HG02943 (cell line): ENCODE data around the gene SLC39A13.

Source experiments
- ATAC-seq: cut with Tn5 transposase; IDR thresholded peaks from one replicate; pipeline ENCODE4 v1.9.1; 2021; ENCODE audit warnings: mild to moderate bottlenecking, low read depth, moderate library complexity; ENCODE audit not compliant: unreplicated experiment

Gene SLC39A13

DNA sequence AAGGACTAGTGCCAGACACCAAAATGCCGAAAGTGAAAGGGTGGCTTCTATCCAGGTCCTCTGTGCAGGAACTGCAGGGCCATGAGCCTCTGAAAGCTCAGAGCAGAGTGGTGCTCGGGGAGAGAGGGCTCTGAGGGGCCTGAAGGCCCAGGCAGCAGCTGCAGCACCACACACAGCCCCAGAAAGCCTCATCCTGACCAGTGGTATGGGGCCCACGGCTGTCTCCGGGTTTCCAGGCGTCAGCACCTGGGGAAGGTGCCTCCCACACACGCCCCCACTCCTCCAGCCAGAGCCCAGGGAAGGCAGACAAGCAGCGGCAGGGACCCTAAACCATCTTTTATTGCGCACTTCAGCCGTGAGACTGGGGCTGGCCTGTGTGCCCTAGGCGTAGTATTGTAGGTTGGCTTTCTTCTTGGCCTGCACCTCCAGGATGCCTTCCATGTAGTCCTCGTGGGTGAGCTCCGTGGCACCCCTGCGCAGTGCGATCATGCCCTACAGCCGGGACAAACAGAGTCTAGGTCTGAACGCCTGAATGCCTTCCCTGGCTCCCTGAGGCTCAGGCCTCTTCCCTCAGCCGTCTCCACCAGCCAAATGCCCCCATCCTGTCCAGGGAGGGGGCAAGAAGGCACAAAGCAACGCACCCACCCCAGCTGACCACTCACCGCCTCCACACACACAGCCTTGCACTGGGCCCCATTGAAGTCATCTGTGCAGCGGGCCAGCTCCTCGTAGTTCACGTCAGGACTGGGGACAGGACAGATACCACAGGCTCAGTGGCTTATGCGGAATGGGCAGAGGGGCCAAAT lies 10.3 kb downstream of the SLC39A13 start:
- no peak for ATAC-seq

DNA sequence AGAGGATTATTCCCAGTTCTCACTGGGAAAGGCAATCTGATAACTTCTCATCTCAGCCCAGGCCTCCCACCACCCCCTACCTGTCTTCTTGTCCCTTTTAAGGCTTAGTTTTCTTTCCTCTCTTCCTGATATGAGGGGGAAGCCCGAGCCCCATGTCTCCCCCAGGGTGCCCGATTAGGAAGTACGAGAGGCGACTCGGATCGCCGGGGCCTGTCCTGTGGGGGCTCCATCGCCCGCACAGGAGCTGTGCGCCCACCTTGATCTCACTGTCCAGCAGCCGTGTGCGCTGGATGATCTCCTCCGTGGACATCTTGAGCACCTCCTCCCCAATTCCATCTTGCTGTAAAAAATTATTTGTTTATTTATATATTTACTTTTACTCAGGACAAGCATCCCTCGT lies 17.2 kb downstream of the SLC39A13 start:
- no peak for ATAC-seq

GRCh38 chr11:47426062-47426956 lies 17.9 kb downstream of the SLC39A13 start, which contains the start of gene PSMC3:
Gene PSMC3, minus strand, starts transcription at chr11:47426439. Its CDS starts 160 bp downstream, at chr11:47426279.
- peak; percentile 91 for ATAC-seq

GRCh38 chr11:47430524-47430923 lies 22.1 kb downstream of the SLC39A13 start:
- no peak for ATAC-seq

DNA sequence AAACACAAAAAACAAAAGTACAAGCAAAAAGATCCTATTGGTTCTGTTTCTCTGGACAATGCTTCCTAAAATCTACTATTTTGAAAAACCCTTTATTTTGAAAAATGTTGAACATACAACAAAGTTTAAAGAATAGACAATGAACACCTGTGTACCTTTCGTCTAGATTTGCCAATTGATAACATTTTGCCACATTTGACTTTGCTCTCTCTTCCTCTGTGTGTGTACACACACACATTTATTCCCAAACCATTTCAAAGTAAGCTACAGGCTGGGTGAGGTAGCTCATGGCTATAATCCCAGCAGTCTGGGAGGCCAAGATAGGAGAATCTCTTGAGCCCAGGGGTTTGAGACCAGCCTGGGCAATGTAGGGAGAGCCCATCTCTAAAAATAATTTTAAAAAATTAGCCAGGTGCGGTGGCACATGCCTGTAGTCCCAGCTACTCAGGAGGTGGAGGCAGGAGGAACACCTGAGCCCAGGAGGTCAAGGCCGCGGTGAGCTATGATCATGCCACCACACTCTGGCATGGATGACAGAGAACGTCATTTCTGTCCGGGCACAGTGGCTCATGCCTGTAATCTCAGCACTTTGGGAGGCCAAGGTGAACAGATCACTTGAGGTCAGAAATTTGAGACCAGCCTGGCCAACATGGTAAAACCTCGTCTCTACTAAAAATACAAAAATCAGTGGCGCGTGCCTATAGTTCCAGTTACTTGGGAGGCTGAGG lies 23.1 kb downstream of the SLC39A13 start:
- ATAC-seq: no peak

- ATAC-seq: no peak
These were observed 24.8 kb downstream of the SLC39A13 start for GRCh38 chr11:47433157-47433556.

GRCh38 chr11:47434011-47434786 lies 25.8 kb downstream of the SLC39A13 start:
- ATAC-seq: no peak

DNA sequence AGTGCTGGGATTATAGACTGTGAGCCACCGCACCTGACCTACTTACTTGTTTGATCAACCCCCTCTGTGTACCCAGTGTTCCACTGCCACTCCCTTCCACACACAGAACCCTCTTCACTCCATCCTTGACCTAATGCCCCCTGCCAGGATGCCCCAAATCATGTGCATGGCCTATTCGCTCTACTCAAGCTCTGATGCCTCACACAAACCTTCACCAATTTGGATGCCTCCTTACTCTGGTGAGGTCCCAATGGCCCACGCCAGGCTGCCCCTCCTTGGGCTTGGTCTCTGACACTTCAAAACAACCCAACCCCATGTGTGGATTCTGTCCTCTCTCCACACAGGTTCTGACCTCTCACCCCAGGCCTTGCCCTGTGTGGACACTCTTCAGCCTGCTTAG lies 27.3 kb downstream of the SLC39A13 start:
- no peak for ATAC-seq

- ATAC-seq: no peak
These were observed 28.3 kb downstream of the SLC39A13 start for GRCh38 chr11:47436726-47437125.

DNA sequence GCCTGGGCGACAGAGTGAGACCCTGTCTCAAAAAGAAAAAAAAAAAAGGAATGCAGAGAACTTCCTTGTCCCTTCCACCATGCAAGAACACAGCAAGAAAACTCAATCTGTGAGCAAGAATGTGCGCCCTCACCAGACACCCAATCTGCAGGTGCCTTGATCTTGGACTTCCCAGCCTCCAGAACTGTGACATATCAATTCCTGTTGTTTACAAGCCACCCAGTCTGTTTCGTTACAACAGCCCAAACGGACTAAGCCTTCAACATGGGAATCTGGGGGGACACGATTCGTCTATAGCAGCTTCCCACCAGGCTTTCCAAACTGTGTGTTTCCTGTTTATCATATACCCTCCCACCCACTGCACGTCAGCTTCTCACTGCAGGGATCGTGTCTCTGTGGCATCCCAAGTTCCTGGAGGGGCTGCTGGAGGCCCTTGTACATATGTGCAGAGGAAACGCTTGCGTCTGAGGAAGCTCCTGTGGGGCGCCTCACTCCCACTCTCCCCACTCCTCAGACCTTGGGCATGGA lies 28.9 kb downstream of the SLC39A13 start:
- ATAC-seq: no peak

DNA sequence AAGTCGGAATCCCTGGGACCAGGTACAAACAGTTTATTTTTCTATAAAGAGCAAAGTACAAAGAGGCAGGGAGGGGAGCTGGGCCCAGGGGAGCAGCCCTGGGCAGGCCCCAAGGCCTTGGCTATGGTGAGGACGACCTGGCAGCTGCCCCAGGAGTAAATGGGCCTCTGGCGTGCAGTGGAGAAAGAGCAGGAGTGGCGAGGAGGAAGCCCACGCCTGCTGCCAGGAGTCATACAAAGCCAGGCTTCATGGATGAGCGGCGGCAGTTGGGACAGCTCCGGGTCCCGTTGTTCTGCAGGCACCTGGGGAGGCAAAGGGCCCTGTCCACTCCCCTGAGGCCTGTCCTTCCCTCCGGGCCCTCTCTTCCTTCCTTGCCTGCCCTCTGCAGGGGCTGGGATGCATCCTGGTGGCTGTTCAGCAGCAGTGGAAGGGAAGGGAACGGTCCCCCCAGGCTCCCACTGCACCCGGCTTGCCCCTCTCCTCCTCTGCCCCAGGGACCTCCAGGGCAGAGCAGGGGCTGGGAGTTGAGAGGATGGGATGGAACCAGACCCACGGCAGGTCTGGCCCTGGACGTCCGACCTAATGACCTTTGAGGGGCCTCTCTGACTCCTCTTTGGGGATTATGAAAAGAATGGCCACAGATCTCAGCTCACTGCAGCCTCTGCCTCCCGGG lies 29.5 kb downstream of the SLC39A13 start:
- ATAC-seq: no peak

DNA sequence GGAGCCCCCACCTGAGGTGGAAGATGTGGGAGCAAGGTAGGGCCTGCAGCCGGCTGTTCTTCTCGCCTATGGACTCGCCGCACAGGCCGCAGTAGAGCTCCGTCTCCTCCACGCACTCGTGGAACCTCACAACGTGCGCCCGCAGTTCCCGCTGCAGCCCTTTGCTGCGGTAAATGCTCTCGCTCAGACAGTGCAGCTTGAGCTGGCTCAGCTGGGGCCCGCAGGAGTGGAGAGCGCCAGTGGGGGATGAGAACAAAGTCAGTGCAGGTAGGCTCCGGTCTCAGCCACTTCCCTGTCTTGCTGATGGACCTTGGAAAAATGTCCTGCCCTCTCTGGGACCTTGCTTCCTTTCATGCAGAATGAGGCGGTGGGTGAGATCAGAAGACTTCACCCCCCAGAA lies 30.3 kb downstream of the SLC39A13 start:
- no peak for ATAC-seq

DNA sequence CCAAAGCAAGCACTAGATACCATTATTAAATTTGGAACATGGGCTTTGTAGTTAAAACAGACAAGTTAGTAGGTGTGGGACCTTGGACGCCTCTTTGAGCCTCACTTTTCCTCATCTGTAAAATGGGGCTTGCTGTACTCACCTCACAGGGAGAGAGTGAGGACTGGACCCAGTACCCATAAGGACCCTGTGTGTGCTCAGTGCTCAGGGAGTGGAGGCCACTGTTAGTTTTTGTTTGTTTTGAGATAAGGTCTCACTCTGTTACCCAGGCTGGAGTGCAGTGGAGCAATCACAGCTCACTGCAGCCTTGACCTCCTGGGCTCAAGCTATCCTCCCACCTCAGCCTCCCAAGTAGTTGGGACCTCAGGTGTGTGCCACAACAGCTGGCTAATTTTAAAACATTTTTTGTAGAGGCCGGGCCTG lies 31.7 kb downstream of the SLC39A13 start:
- ATAC-seq: no peak

- no peak for ATAC-seq
These were observed 33.0 kb downstream of the SLC39A13 start for GRCh38 chr11:47441421-47441820.

DNA sequence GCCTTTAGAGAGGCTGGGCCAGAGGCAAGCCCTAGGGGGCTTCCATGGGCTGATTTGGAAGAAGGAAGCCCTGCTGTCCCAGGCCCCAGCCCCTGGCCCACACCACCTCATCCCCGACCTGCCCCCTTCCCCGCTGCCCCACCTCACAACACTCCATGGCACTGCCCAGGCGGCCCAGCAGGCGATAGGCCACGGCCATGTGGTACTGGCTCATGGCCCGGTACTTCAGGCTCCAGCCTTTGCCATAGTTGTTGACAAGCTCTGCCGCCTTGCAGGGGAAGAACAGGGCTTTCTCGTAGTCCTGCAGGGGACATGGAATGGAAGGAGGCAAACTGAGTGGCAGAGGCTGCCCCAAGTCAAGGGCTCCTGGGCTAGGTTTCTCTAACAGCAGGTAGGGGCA lies 34.1 kb downstream of the SLC39A13 start:
- no peak for ATAC-seq

- no peak for ATAC-seq
These were observed 34.8 kb downstream of the SLC39A13 start for GRCh38 chr11:47443028-47443700.

- no peak for ATAC-seq
These were observed 35.4 kb downstream of the SLC39A13 start for GRCh38 chr11:47443817-47444216.

GRCh38 chr11:47445840-47446239 lies 37.5 kb downstream of the SLC39A13 start:
- ATAC-seq: no peak

DNA sequence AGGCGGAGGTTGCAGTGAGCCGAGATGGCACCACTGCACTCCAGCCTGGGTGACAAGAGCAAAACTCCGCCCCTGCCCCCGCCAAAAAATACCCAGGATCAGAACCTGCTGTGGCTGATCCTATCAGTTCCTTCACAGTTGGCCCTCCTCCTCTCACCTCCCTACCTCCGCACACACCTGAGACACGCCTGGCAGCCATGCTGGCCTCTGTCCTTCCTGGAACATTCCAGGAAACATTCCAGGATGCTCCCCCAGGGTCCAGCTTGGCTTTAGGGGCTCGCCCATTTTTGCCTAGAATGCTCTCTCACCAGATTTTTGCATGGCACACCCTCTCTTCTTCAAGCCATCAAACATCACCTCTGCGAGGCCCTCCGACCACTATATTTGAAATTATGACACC lies 38.4 kb downstream of the SLC39A13 start:
- no peak for ATAC-seq
